K562 (cell line): ENCODE data around the gene C11orf91. TPM values are rescaled to one million over a fixed set of nuclear protein-coding genes. Genes with fewer than 3 reads are reported as not detected.

Experiments used
- ATAC-seq: fragments of 200-7000 bp; cut with Tn5 transposase; 3 replicates; pipeline ENCODE4 v1.9.1; 2020; ENCODE audit warnings: moderate library complexity
- BruUV-seq: library from RNA; stranded (reverse); fragments of 400-500 nt; replicated peaks from 2 replicates; lab custom pipeline; 2021; lab: Mats Ljungman, UMichigan
- CTCF ChIA-PET: fragments of 300-600 bp; formaldehyde crosslinking; extraction: SDS; loops from one replicate; lab custom pipeline; 2021; ENCODE audit warnings: low intra/inter-chr PET ratio; lab: Yijun Ruan, JAX
- POLR2A ChIA-PET: fragments of 300-600, 350-650 bp; sonication (Branson Sonifier 250); formaldehyde crosslinking; extraction: SDS; loops from one replicate; lab custom pipeline; 2021; ENCODE audit warnings: antibody characterized with exemption, inconsistent platforms; lab: Yijun Ruan, JAX
- DNase-seq, 4 experiments: peaks; one replicate each; pipeline versions ENCODE4 v3.0.0 to v3.0.0-alpha.2; 2011 to 2018; ENCODE audit warnings: low spot score in 3 of 4, mixed read lengths in 3 of 4; ENCODE audit errors: extremely low read depth in 1 of 4
- FAIRE-seq: peaks from 2 replicates; lab custom pipeline; 2011; peaks lifted over from hg19 to GRCh38; lab: Jason Lieb, UNC
- H2AFZ ChIP-seq: 2 replicates; pipeline ENCODE4 v1.6.0; 2011; ENCODE audit warnings: low read depth, low read length, control low read depth, inconsistent platforms
- H3K27ac ChIP-seq: fragments of 200-600 bp; 3 replicates; pipeline ENCODE4 v1.8.0; 2011; ENCODE audit warnings: low read depth, mild to moderate bottlenecking, control low read depth, inconsistent platforms, low read length, moderate library complexity, mixed read lengths; ENCODE audit errors: extremely low read depth
- H3K27me3 ChIP-seq, 2 experiments: fragments of 300-600 bp in 1 of 2; 2 replicates in 1 of 2; 3 replicates in 1 of 2; pipeline versions ENCODE4 v1.6.0 to v1.8.0; 2011; ENCODE audit warnings: inconsistent platforms in 2 of 2, low read length in 2 of 2, mild to moderate bottlenecking in 1 of 2, mixed read lengths in 1 of 2, moderate library complexity in 1 of 2; ENCODE audit not compliant: control insufficient read depth in 2 of 2, insufficient read depth in 2 of 2
- H3K36me3 ChIP-seq: fragments of 300-600 bp; 3 replicates; pipeline ENCODE4 v1.8.0; 2011; ENCODE audit warnings: mild to moderate bottlenecking, low read length, inconsistent platforms; ENCODE audit not compliant: control insufficient read depth, insufficient read depth
- H3K4me1 ChIP-seq, 2 experiments: fragments of 200-600 bp in 1 of 2; replicated peaks in 1 of 2; 2 replicates in 1 of 2; 3 replicates in 1 of 2; pipeline versions ENCODE4 v1.5.1 to v1.8.0; 2011; ENCODE audit warnings: inconsistent platforms in 2 of 2, low read length in 2 of 2, mild to moderate bottlenecking in 1 of 2, mixed read lengths in 1 of 2, moderate library complexity in 1 of 2; ENCODE audit not compliant: control insufficient read depth in 2 of 2, insufficient read depth in 2 of 2
- H3K4me2 ChIP-seq: 2 replicates; pipeline ENCODE4 v1.6.1; 2011; ENCODE audit warnings: low read length, control low read depth, inconsistent platforms, mixed read lengths; ENCODE audit not compliant: insufficient read depth
- H3K4me3 ChIP-seq: fragments of 200-600 bp; sonication (generic), shearing (Covaris generic); 2 replicates; pipeline ENCODE4 v1.5.1; 2016; ENCODE audit warnings: control low read depth, inconsistent platforms
- H3K79me2 ChIP-seq: fragments of 200-600 bp; 3 replicates; pipeline ENCODE4 v1.8.0; 2011; ENCODE audit warnings: low read length, inconsistent platforms; ENCODE audit not compliant: control insufficient read depth, insufficient read depth
- H3K9ac ChIP-seq, 2 experiments: 2 replicates each; pipeline versions ENCODE4 v1.6.0 to v1.6.1; 2011; ENCODE audit warnings: low read depth in 2 of 2, low read length in 2 of 2, control low read depth in 1 of 2, inconsistent platforms in 1 of 2, mild to moderate bottlenecking in 1 of 2, mixed read lengths in 1 of 2; ENCODE audit not compliant: insufficient read depth in 1 of 2
- H3K9me1 ChIP-seq: one replicate; pipeline ENCODE4 v1.6.0; 2011; ENCODE audit warnings: inconsistent platforms, mild to moderate bottlenecking, low read length, moderate library complexity; ENCODE audit not compliant: control insufficient read depth, insufficient read depth
- H3K9me3 ChIP-seq: replicated peaks from 2 replicates; pipeline ENCODE4 v1.5.1; 2011; ENCODE audit warnings: low read depth, low read length, inconsistent platforms; ENCODE audit not compliant: control insufficient read depth, insufficient read depth
- H4K20me1 ChIP-seq: replicated peaks from 2 replicates; pipeline ENCODE4 v1.6.1; 2011; ENCODE audit warnings: low read length, inconsistent platforms, mixed read lengths; ENCODE audit not compliant: control insufficient read depth, insufficient read depth
- ELF1 ChIP-seq: fragments of 200-800 bp; sonication (Bioruptor generic); IDR thresholded peaks from 2 replicates; pipeline ENCODE4 v1.6.1; 2016; ENCODE audit warnings: missing genetic modification characterization, missing compliant biosample characterization
- ELK1 ChIP-seq: sonication (generic); formaldehyde crosslinking; IDR thresholded peaks from 2 replicates; pipeline ENCODE4 v1.8.1; 2022; ENCODE audit warnings: missing genetic modification reagents
- IRF2 ChIP-seq: sonication (generic); formaldehyde crosslinking; IDR thresholded peaks from 2 replicates; pipeline ENCODE4 v1.8.1; 2022; ENCODE audit warnings: mild to moderate bottlenecking, missing genetic modification reagents
- JUND ChIP-seq, 2 experiments: IDR thresholded peaks; 2 replicates in 1 of 2; 3 replicates in 1 of 2; pipeline ENCODE4 v1.6.1; 2011; ENCODE audit warnings: borderline replicate concordance in 2 of 2, low read depth in 2 of 2, low read length in 2 of 2, improper control_type of control experiment in 1 of 2, missing biosample characterization in 1 of 2, missing genetic modification characterization in 1 of 2, missing genetic modification reagents in 1 of 2
- MBD1 ChIP-seq: fragments of 250-450 bp; sonication (Bioruptor Pico); IDR thresholded peaks from 2 replicates; pipeline ENCODE4 v1.8.0; 2022; ENCODE audit warnings: inconsistent platforms
- PREB ChIP-seq: sonication (generic); formaldehyde crosslinking; IDR thresholded peaks from 2 replicates; pipeline ENCODE4 v1.8.1; 2023; ENCODE audit warnings: mild to moderate bottlenecking, missing genetic modification reagents
- SNIP1 ChIP-seq: fragments of 450-650 bp; IDR thresholded peaks from 2 replicates; pipeline ENCODE4 v1.7.1; 2017; ENCODE audit warnings: low read depth, mild to moderate bottlenecking
- STAT5B ChIP-seq: fragments of 250-450 bp; sonication (Bioruptor Pico); IDR thresholded peaks from 2 replicates; pipeline ENCODE4 v1.8.0; 2021; ENCODE audit warnings: mild to moderate bottlenecking, inconsistent platforms
- ZBTB1 ChIP-seq: sonication (generic); formaldehyde crosslinking; IDR thresholded peaks from 2 replicates; pipeline ENCODE4 v1.8.1; 2023; ENCODE audit warnings: missing genetic modification reagents, low read depth, mild to moderate bottlenecking, borderline replicate concordance
- ZNF124 ChIP-seq: sonication (generic); formaldehyde crosslinking; IDR thresholded peaks from 2 replicates; pipeline ENCODE4 v1.8.1; 2022; ENCODE audit warnings: missing genetic modification reagents
- ZNF274 ChIP-seq: IDR thresholded peaks from 2 replicates; pipeline ENCODE4 v1.6.1; 2011; ENCODE audit warnings: low read depth, mild to moderate bottlenecking, low read length, moderate library complexity, borderline replicate concordance
- ZNF398 ChIP-seq: fragments of 250-450 bp; sonication (Bioruptor Pico); IDR thresholded peaks from 2 replicates; pipeline ENCODE4 v1.8.0; 2021; ENCODE audit warnings: moderate library complexity, mild to moderate bottlenecking, inconsistent platforms
- ZNF780A ChIP-seq: fragments of 250-450 bp; sonication (Bioruptor Pico); IDR thresholded peaks from 2 replicates; pipeline ENCODE4 v1.5.0; 2021; ENCODE audit warnings: mild to moderate bottlenecking
- WGBS: fragments of 100-300 bp; shearing (Covaris generic); methylation state at CpG from one replicate; pipeline ENCODE4 v1.1.6; 2016; ENCODE audit warnings: low coverage, mixed read lengths; ENCODE audit not compliant: insufficient coverage; ENCODE audit errors: missing lambda C conversion rate; 5-methylcytosine and 5-hydroxymethylcytosine counted together
- in situ Hi-C: fragments of 300-500 bp; cut with MboI; formaldehyde crosslinking; loops from 4 replicates; pipeline ENCODE4 v1.15.0; 2018; ENCODE audit warnings: inconsistent platforms, mixed read lengths
- intact Hi-C: fragments of 100-400 bp; cut with micrococcal nuclease; formaldehyde crosslinking; loops from 2 replicates; pipeline ENCODE4 v1.14.2; 2022
- polyA plus RNA-seq, 8 experiments: library from polyadenylated mRNA; depleted of rRNA in 4 of 8; stranded (reverse) in 5 of 8; unstranded in 3 of 8; fragments of >200 nt; fragmentation: Nextera tagmentation in 2 of 8; fragmentation: Illumina TruSeq in 1 of 8; extraction: Ambion mirVana in 2 of 8; extraction: Trizol in 1 of 8; gene quantifications; 2 replicates each; pipeline versions ENCODE4 v1.2.1 to v1.2.3, GENCODE V29; 2011 to 2014; ENCODE audit warnings: inconsistent platforms in 1 of 8, missing spikeins in 1 of 8
- total RNA-seq, 7 experiments: library from RNA; depleted of rRNA in 6 of 7; stranded (reverse); fragments of >200 nt in 6 of 7; fragmentation: Illumina TruSeq in 2 of 7; extraction: Trizol in 2 of 7; gene quantifications; 2 replicates each; pipeline versions ENCODE4 v1.2.1 to v1.2.3, GENCODE V29; 2011 to 2021; ENCODE audit warnings: low replicate concordance in 1 of 7
- TF ChIP-seq, protein P1 (sequence below): fragments of 450-650 bp; IDR thresholded peaks from 2 replicates; pipeline ENCODE4 v1.6.1; 2017; ENCODE audit warnings: mild to moderate bottlenecking, moderate library complexity

Gene C11orf91
- total and polyA plus RNA-seq, 9 of the 15 experiments (the other 6 are each of a cell fraction or from before 2014, with no cell fraction given) = not detected

DNA sequence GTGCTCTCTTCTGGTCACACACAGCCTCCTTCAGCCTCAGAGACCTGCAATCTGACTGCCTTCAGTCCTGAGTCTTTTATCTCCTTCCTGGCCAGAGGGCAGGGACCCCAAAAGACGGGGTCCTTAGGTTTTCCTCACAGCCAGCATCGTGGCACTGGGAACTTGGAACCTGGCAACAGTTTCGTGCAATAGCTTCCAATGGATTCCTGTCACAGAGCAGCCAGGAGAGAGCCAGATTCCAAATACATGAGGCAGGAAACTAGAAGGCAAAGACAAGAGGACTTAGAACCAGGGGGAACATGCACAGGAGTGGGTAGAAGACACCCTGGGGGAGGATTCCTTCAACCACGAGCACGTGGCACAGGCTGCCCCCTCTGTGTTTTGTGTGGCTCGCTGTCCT is 48.6 kb downstream of the C11orf91 start (continued):
- TF ChIP-seq ZBTB1 (CRISPR knock-in tag) (no peak), ZNF398 (CRISPR knock-in tag) (no peak), SNIP1 (no peak)

- Histone ChIP-seq H3K4me2 (no peak overlapping the region), H3K4me3 (no peak overlapping the region), H2AFZ (no peak overlapping the region), H4K20me1 (no peaks in the 10 kb centered on the region), H3K27ac (no peak overlapping the region), H3K4me1 (no peaks in the 10 kb centered on the region; a peak in 1 of 5 replicates), H3K9me1 (no peaks in the 10 kb centered on the region), H3K27me3 (peaks cover 9 to 25% of the 10 kb centered on the region in 2 experiments; a peak in 3 of 5 replicates), H3K9ac (no peak overlapping the region), H3K79me2 (no peaks in the 10 kb centered on the region), H3K9me3 (no peaks in the 10 kb centered on the region), H3K36me3 (no peaks in the 10 kb centered on the region)
- intact Hi-C loops = no loop called here
- no TSS peak for BruUV-seq
- ChIA-PET POLR2A (no interaction called here), CTCF (no interaction called here)
- DNase-seq (no peak), FAIRE-seq (no peak), ATAC-seq (no peak)
- 5% methylated on average over 3 of the region's 4 CpGs for WGBS
- in situ Hi-C loops = no loop called here
- TF ChIP-seq, protein P1, sequence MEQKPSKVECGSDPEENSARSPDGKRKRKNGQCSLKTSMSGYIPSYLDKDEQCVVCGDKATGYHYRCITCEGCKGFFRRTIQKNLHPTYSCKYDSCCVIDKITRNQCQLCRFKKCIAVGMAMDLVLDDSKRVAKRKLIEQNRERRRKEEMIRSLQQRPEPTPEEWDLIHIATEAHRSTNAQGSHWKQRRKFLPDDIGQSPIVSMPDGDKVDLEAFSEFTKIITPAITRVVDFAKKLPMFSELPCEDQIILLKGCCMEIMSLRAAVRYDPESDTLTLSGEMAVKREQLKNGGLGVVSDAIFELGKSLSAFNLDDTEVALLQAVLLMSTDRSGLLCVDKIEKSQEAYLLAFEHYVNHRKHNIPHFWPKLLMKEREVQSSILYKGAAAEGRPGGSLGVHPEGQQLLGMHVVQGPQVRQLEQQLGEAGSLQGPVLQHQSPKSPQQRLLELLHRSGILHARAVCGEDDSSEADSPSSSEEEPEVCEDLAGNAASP = no peak
- TF ChIP-seq PREB (CRISPR knock-in tag) (no peak), STAT5B (CRISPR knock-in tag) (no peak), ELF1 (tag) (no peak), MBD1 (no peak), JUND (IDR thresholded peaks at IDR 0.05; ENCODE audit: borderline replicate concordance, low read depth, low read length) (no peak), JUND (tag; IDR thresholded peaks at IDR 0.05; ENCODE audit: borderline replicate concordance, low read depth, low read length) (no peak), ELK1 (CRISPR knock-in tag) (no peak), ZNF124 (CRISPR knock-in tag) (no peak), ZNF780A (CRISPR knock-in tag) (no peak), ZNF274 (no peak), IRF2 (CRISPR knock-in tag) (no peak)
Observed at GRCh38 chr11:33651555-33651954, 49.1 kb downstream of the C11orf91 start.
